H1 (cell line): ENCODE data around the gene UCP1. TPM values are rescaled to one million over a fixed set of nuclear protein-coding genes. Genes with fewer than 3 reads are reported as not detected.

ENCODE experiments used
- CTCF ChIA-PET: fragments of 300-600 bp; sonication (Branson Sonifier 250); formaldehyde crosslinking; loops from one replicate; lab custom pipeline; 2021; ENCODE audit not compliant: partially characterized antibody; lab: Charles Lee
- POLR2A ChIA-PET: fragments of 300-600 bp; sonication (Branson Sonifier 250); formaldehyde crosslinking; loops from one replicate; lab custom pipeline; 2021; ENCODE audit warnings: inconsistent platforms; ENCODE audit not compliant: partially characterized antibody; lab: Charles Lee
- DNase-seq, 2 experiments: peaks; one replicate each; pipeline versions ENCODE4 v3.0.0 to v3.0.0-alpha.2; 2010 to 2022; ENCODE audit warnings: low spot score in 2 of 2, low read depth in 1 of 2, mixed read lengths in 1 of 2
- FAIRE-seq: peaks from 2 replicates; lab custom pipeline; 2011; peaks lifted over from hg19 to GRCh38; lab: Jason Lieb, UNC
- H2AFZ ChIP-seq: 2 replicates; pipeline ENCODE4 v1.8.1; 2012; ENCODE audit warnings: low read length, inconsistent platforms
- H2AK5ac ChIP-seq: 2 replicates; pipeline ENCODE4 v1.6.1; 2013; ENCODE audit warnings: low read depth, low read length
- H2BK120ac ChIP-seq: replicated peaks from 2 replicates; pipeline ENCODE3; 2013; ENCODE audit warnings: low read depth, low read length, inconsistent platforms
- H2BK12ac ChIP-seq: 2 replicates; pipeline ENCODE4 v1.6.1; 2013; ENCODE audit warnings: low read depth, low read length
- H2BK15ac ChIP-seq: 2 replicates; pipeline ENCODE4 v1.6.1; 2013; ENCODE audit warnings: low read length
- H2BK20ac ChIP-seq: 2 replicates; pipeline ENCODE4 v1.6.1; 2013; ENCODE audit warnings: low read length
- H2BK5ac ChIP-seq: 2 replicates; pipeline ENCODE4 v1.6.1; 2013; ENCODE audit warnings: low read depth, low read length
- H3K14ac ChIP-seq: 2 replicates; pipeline ENCODE4 v1.6.1; 2013; ENCODE audit warnings: inconsistent platforms; ENCODE audit not compliant: insufficient read length
- H3K18ac ChIP-seq: 2 replicates; pipeline ENCODE4 v1.6.1; 2013; ENCODE audit warnings: low read length; ENCODE audit errors: extremely low read depth
- H3K23ac ChIP-seq: 2 replicates; pipeline ENCODE4 v1.6.1; 2013; ENCODE audit warnings: inconsistent platforms; ENCODE audit not compliant: insufficient read length
- H3K23me2 ChIP-seq: 2 replicates; pipeline ENCODE4 v1.6.1; 2013; ENCODE audit warnings: low read depth, low read length
- H3K27ac ChIP-seq: 2 replicates; pipeline ENCODE4 v1.6.1; 2011; ENCODE audit warnings: low read depth, low read length, inconsistent platforms
- H3K27me3 ChIP-seq, 4 experiments: replicated peaks in 1 of 4; 1 replicate in 1 of 4; 2 replicates in 3 of 4; pipeline versions ENCODE4 v1.6.1 to v1.8.1; 2011 to 2013; ENCODE audit warnings: low read length in 3 of 4, mild to moderate bottlenecking in 3 of 4, inconsistent platforms in 2 of 4, mixed read lengths in 2 of 4, moderate library complexity in 1 of 4; ENCODE audit not compliant: control insufficient read depth in 3 of 4, insufficient read depth in 3 of 4; ENCODE audit errors: extremely low read depth in 1 of 4
- H3K36me3 ChIP-seq, 4 experiments: 2 replicates each; pipeline versions ENCODE4 v1.6.1 to v1.8.1; 2011 to 2013; ENCODE audit warnings: mild to moderate bottlenecking in 4 of 4, low read length in 3 of 4, moderate library complexity in 2 of 4, control low read depth in 1 of 4, inconsistent platforms in 1 of 4; ENCODE audit not compliant: insufficient read depth in 4 of 4, control insufficient read depth in 2 of 4
- H3K4ac ChIP-seq: replicated peaks from 2 replicates; pipeline ENCODE3; 2013; ENCODE audit warnings: low read length, low read depth, mixed read lengths, inconsistent platforms; ENCODE audit not compliant: insufficient read length
- H3K4me1 ChIP-seq, 4 experiments: replicated peaks in 1 of 4; 1 replicate in 1 of 4; 2 replicates in 3 of 4; pipeline versions ENCODE4 v1.6.1 to v1.8.1; 2011 to 2013; ENCODE audit warnings: low read length in 3 of 4, inconsistent platforms in 2 of 4, mixed read lengths in 1 of 4; ENCODE audit not compliant: insufficient read depth in 4 of 4, control insufficient read depth in 3 of 4
- H3K4me2 ChIP-seq, 2 experiments: 2 replicates each; pipeline versions ENCODE4 v1.6.1 to v1.8.1; 2011 to 2013; ENCODE audit warnings: low read depth in 2 of 2, low read length in 2 of 2, control low read depth in 1 of 2, inconsistent platforms in 1 of 2, mild to moderate bottlenecking in 1 of 2; ENCODE audit not compliant: insufficient read depth in 1 of 2
- H3K4me3 ChIP-seq, 4 experiments: fragments of 200-600, 300-600 bp in 1 of 4; sonication (generic), shearing (Covaris generic), sonication (Bioruptor Twin) in 1 of 4; 2 replicates each; pipeline versions ENCODE4 v1.5.1 to v1.8.1; 2011 to 2016; ENCODE audit warnings: low read length in 4 of 4, low read depth in 3 of 4, control low read depth in 2 of 4, inconsistent platforms in 2 of 4, mild to moderate bottlenecking in 2 of 4, mixed read lengths in 1 of 4, moderate library complexity in 1 of 4; ENCODE audit not compliant: insufficient read depth in 2 of 4; ENCODE audit errors: extremely low read depth in 1 of 4
- H3K56ac ChIP-seq: replicated peaks from 2 replicates; pipeline ENCODE3; 2013; ENCODE audit warnings: low read depth, mild to moderate bottlenecking, mixed read lengths, low read length, inconsistent platforms; ENCODE audit not compliant: insufficient read length
- H3K79me1 ChIP-seq: 2 replicates; pipeline ENCODE4 v1.6.1; 2013; ENCODE audit warnings: low read depth, low read length, control low read depth
- H3K79me2 ChIP-seq, 2 experiments: 2 replicates each; pipeline versions ENCODE4 v1.6.1 to v1.8.1; 2012 to 2013; ENCODE audit warnings: low read length in 2 of 2, mild to moderate bottlenecking in 2 of 2, inconsistent platforms in 1 of 2; ENCODE audit not compliant: insufficient read depth in 2 of 2, control insufficient read depth in 1 of 2
- H3K9ac ChIP-seq, 4 experiments: replicated peaks in 1 of 4; 1 replicate in 1 of 4; 2 replicates in 3 of 4; pipeline versions ENCODE4 v1.6.1 to v1.8.1; 2011 to 2013; ENCODE audit warnings: low read depth in 3 of 4, low read length in 3 of 4, control low read depth in 2 of 4, mild to moderate bottlenecking in 2 of 4, moderate library complexity in 2 of 4, inconsistent platforms in 1 of 4; ENCODE audit errors: extremely low read depth in 1 of 4
- H3K9me3 ChIP-seq, 2 experiments: 2 replicates each; pipeline versions ENCODE4 v1.6.1 to v1.8.1; 2012 to 2013; ENCODE audit warnings: mild to moderate bottlenecking in 2 of 2, moderate library complexity in 2 of 2, control low read depth in 1 of 2, inconsistent platforms in 1 of 2, low read depth in 1 of 2, low read length in 1 of 2, mixed read lengths in 1 of 2; ENCODE audit not compliant: insufficient read depth in 2 of 2
- H4K20me1 ChIP-seq, 2 experiments: replicated peaks in 1 of 2; 2 replicates each; pipeline versions ENCODE3 to v1.8.1; 2011 to 2013; ENCODE audit warnings: inconsistent platforms in 2 of 2, low read length in 2 of 2, mild to moderate bottlenecking in 1 of 2; ENCODE audit not compliant: insufficient read depth in 2 of 2, control insufficient read depth in 1 of 2
- H4K5ac ChIP-seq: 2 replicates; pipeline ENCODE4 v1.6.1; 2013; ENCODE audit warnings: low read length, low read depth, mixed read lengths, inconsistent platforms; ENCODE audit not compliant: insufficient read length
- H4K8ac ChIP-seq: 2 replicates; pipeline ENCODE4 v1.8.0; 2013; ENCODE audit warnings: mild to moderate bottlenecking, moderate library complexity, low read length, inconsistent platforms; ENCODE audit not compliant: insufficient read depth; ENCODE audit errors: extremely low read depth
- H4K91ac ChIP-seq: replicated peaks from 2 replicates; pipeline ENCODE3; 2013; ENCODE audit warnings: low read length, mixed read lengths, inconsistent platforms; ENCODE audit not compliant: insufficient read length
- ATF3 ChIP-seq: IDR thresholded peaks from 2 replicates; pipeline ENCODE4 v1.6.1; 2011; ENCODE audit warnings: low read depth, mild to moderate bottlenecking, low read length; ENCODE audit not compliant: insufficient read depth
- BCL11A ChIP-seq, 2 experiments: IDR thresholded peaks; one replicate each; pipeline ENCODE4 v1.6.1; 2011; ENCODE audit warnings: low read depth in 2 of 2, low read length in 2 of 2, mild to moderate bottlenecking in 2 of 2
- CHD2 ChIP-seq: IDR thresholded peaks from 2 replicates; pipeline ENCODE4 v1.6.1; 2012; ENCODE audit warnings: low read length, improper control_type of control experiment
- CTCF ChIP-seq, 3 experiments: IDR thresholded peaks; 1 replicate in 2 of 3; 2 replicates in 1 of 3; pipeline versions ENCODE4 v1.5.1 to v1.6.1; 2011; ENCODE audit warnings: low read length in 3 of 3, mild to moderate bottlenecking in 3 of 3, inconsistent platforms in 2 of 3, low read depth in 1 of 3, moderate library complexity in 1 of 3; ENCODE audit not compliant: insufficient read depth in 1 of 3; ENCODE audit errors: control extremely low read depth in 1 of 3
- KDM1A ChIP-seq: fragments of 200-600, 300-600 bp; sonication (generic); IDR thresholded peaks from 2 replicates; pipeline ENCODE4 v1.7.1; 2016; ENCODE audit warnings: mild to moderate bottlenecking, low read length, borderline replicate concordance
- MAX ChIP-seq: IDR thresholded peaks from 2 replicates; pipeline ENCODE4 v1.6.1; 2012; ENCODE audit warnings: inconsistent platforms
- POLR2A ChIP-seq, 2 experiments: IDR thresholded peaks; 1 replicate in 1 of 2; 2 replicates in 1 of 2; pipeline ENCODE4 v1.6.1; 2011; ENCODE audit warnings: low read depth in 2 of 2, low read length in 2 of 2, mild to moderate bottlenecking in 2 of 2; ENCODE audit errors: control extremely low read depth in 1 of 2
- RBBP5 ChIP-seq: IDR thresholded peaks from 2 replicates; pipeline ENCODE4 v1.7.1; 2012; ENCODE audit warnings: low read depth, mild to moderate bottlenecking, inconsistent platforms, low read length, moderate library complexity, borderline replicate concordance
- TAF7 ChIP-seq: optimal IDR thresholded peaks from 2 replicates; pipeline ENCODE3; 2011; ENCODE audit warnings: low read depth, mild to moderate bottlenecking, inconsistent platforms, low read length, moderate library complexity, borderline replicate concordance
- USF2 ChIP-seq: IDR thresholded peaks from 2 replicates; pipeline ENCODE4 v1.6.1; 2011; ENCODE audit warnings: low read length, improper control_type of control experiment
- WGBS, 2 experiments: shearing (Covaris generic) in 1 of 2; methylation state at CpG; one replicate each; pipeline versions ENCODE4 v1.1.6 to v1.1.7; 2013 to 2015; ENCODE audit warnings: low lambda C conversion rate in 2 of 2, mixed read lengths in 2 of 2, inconsistent platforms in 1 of 2, low coverage in 1 of 2, missing lambda C conversion rate in 1 of 2; ENCODE audit not compliant: insufficient replicate concordance in 2 of 2, insufficient coverage in 1 of 2, insufficient read length in 1 of 2; ENCODE audit errors: extremely low coverage in 1 of 2, missing lambda C conversion rate in 1 of 2; 5-methylcytosine and 5-hydroxymethylcytosine counted together
- polyA plus RNA-seq, 7 experiments: library from polyadenylated mRNA; depleted of rRNA in 3 of 7; stranded (reverse) in 5 of 7; unstranded in 2 of 7; fragments of >200 nt in 5 of 7; fragments of 200-250 nt in 2 of 7; gene quantifications; 1 replicate in 5 of 7; 2 replicates in 1 of 7; 4 replicates in 1 of 7; pipeline versions ENCODE4 v1.2.1 to v1.2.3, GENCODE V29; 2011 to 2013; ENCODE audit warnings: missing spikeins in 2 of 7, mixed read lengths in 2 of 7
- total RNA-seq: library from RNA; stranded (reverse); fragmentation: NEBNext Ultra II Directional; extraction: Animal tissue kit (Norgen Biotek cat#: 25700); gene quantifications from 2 replicates; pipeline ENCODE4 v1.2.1, GENCODE V29; 2021

UCP1 gene
- total and polyA plus RNA-seq, 2 of the 8 experiments (the other 6 are each of a cell fraction or from before 2014, with no cell fraction given): 0.20 to 0.44 TPM

DNA sequence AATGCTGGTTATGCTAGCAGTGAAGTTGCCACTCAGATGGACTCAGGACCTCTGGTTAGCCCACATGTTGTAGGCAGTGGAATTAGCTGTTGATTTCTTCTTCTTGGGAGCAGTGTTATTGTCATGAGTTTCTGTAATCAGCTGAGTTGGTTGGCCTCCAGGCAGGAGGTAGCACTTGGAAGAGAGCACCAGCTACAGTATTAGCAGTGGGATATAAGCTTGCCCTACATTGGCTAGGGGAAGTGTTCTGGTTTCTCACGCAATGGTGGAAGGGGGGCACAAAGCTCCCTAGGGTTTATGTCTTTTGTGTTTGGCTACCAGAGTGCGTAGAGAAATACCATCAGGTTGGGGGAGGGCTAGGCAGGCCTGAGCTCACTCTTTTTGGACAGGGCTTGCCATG lies 34.0 kb upstream of the UCP1 start:
- Histone ChIP-seq H2BK20ac (no peak overlapping the region), H3K23ac (no peak overlapping the region), H3K79me2 (no peaks in the 10 kb centered on the region), H2BK12ac (no peak overlapping the region), H3K4me3 (no peak overlapping the region), H2BK120ac (no peak overlapping the region), H3K36me3 (no peaks in the 10 kb centered on the region), H2AFZ (no peak overlapping the region; the same call in 1 of the 2 replicates), H4K20me1 (no peaks in the 10 kb centered on the region), H3K27me3 (no peaks in the 10 kb centered on the region), H3K23me2 (no peaks in the 10 kb centered on the region), H3K4me2 (no peak overlapping the region), H3K14ac (no peak overlapping the region), H4K8ac (no peak overlapping the region), H4K91ac (no peak overlapping the region), H3K18ac (no peak overlapping the region; the same call in 1 of the 2 replicates), H2AK5ac (no peak overlapping the region), H3K4me1 (no peaks in the 10 kb centered on the region), H3K79me1 (no peaks in the 10 kb centered on the region; the same call in 1 of the 2 replicates), H2BK5ac (no peak overlapping the region), H3K56ac (no peak overlapping the region), H2BK15ac (no peak overlapping the region), H3K27ac (no peak overlapping the region), H3K9ac (no peak overlapping the region), H4K5ac (no peak overlapping the region), H3K4ac (no peak overlapping the region), H3K9me3 (no peaks in the 10 kb centered on the region)
- DNase-seq: no peak
- WGBS, 2 experiments: 81% methylated on average over 2 of the region's 2 CpGs; no CpG with 5 or more reads in 1 of the 2 experiments
- ChIA-PET CTCF (interaction anchor here (1.2 to 3.6 kb wide), 6 partner anchors 8 to 281 kb away, joined by 3 to 25 read pairs (median 4); no protein-coding TSS in a partner anchor), POLR2A (no interaction called here)
- no peak for FAIRE-seq
- no peak for TF ChIP-seq KDM1A
- TF ChIP-seq USF2: no peak
- TF ChIP-seq POLR2A (IDR thresholded peaks at IDR 0.05; ENCODE audit: control extremely low read depth in 1 of 2, low read depth in 2 of 2, low read length in 2 of 2): no peak
- no peak for TF ChIP-seq RBBP5
- no peak for TF ChIP-seq BCL11A (IDR thresholded peaks at IDR 0.05; ENCODE audit: low read depth in 2 of 2, low read length in 2 of 2)
- no peak for TF ChIP-seq CTCF (IDR thresholded peaks at IDR 0.05; ENCODE audit: control extremely low read depth in 1 of 3, insufficient read depth in 1 of 3, low read depth in 1 of 3, low read length in 3 of 3)
- TF ChIP-seq CHD2: no peak
- no peak for TF ChIP-seq MAX
- no peak for TF ChIP-seq TAF7
- TF ChIP-seq ATF3: no peak
